HG02981 (cell line): ENCODE data around the gene ACTN1.

ENCODE experiments used
- ATAC-seq: cut with Tn5 transposase; IDR thresholded peaks from one replicate; pipeline ENCODE4 v1.9.1; 2021; ENCODE audit warnings: mild to moderate bottlenecking, moderate library complexity; ENCODE audit not compliant: unreplicated experiment

The ACTN1 gene

GRCh38 chr14:68892961-68893360 is 86.1 kb downstream of the ACTN1 start:
- ATAC-seq: no peak

GRCh38 chr14:68891851-68892660 is 87.0 kb downstream of the ACTN1 start:
- no peak for ATAC-seq

- no peak for ATAC-seq
Observed at GRCh38 chr14:68890173-68890931, 88.8 kb downstream of the ACTN1 start.

GRCh38 chr14:68888883-68889282 is 90.2 kb downstream of the ACTN1 start:
- ATAC-seq: no peak

DNA sequence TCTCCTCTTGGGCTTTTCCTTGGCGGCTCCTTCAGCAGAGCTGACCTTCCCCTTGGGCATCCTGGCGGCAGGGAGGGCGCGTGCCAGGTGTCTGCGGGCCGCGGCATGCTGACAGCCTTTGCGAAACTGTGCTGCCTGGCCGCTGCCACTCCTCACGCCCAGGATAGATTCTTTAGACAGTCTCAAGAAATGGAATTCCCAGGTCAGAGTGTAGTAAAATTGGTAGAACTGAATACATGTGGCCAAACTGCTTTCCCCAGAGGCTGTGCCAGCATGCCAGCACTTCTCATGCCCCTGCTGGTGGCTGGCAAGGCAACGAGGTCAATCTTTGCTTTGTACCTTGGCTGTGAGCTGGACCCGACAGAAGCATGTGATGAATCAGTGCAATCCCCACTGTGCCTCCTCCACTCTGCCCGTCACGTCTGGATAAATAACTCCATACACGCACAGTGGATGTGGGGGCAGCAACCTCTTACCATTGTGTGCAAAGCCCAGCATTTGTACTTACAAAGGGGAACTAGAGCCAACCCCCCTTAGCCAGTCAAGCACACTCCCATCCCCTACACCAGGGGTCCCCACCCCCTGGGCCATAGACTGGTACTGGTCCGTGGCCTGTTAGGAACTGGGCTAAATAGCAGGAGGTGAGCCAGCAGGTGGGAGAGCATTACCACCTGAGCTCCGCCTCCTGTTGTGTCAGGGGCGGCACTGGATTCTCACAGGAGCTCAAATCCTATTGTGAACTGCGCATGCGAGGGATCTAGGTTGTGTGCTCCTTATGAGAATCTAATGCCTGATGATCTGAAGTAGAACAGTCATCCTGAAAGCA is 90.9 kb downstream of the ACTN1 start:
- ATAC-seq: no peak

DNA sequence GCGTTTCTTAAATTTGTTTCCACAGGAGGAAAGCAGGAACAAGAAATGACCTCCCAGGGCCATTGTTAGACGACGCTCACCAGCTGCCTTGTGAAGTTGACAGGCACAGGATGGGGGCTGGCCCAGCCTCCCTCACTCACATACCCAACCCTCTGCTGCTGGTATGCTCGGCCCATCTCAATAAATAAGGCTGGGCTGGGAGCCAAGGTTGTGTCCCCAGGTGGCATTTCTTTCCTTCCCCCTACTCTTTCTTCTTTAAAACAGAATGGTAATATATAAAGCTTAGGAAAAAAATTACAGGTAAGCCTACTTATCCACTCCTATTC is 93.0 kb downstream of the ACTN1 start:
- ATAC-seq: no peak

GRCh38 chr14:68885226-68886108 is 93.6 kb downstream of the ACTN1 start:
- no peak for ATAC-seq

- ATAC-seq: no peak
Observed at GRCh38 chr14:68884031-68885030, 94.8 kb downstream of the ACTN1 start.

- no peak for ATAC-seq
Observed at GRCh38 chr14:68882235-68882634, 96.9 kb downstream of the ACTN1 start.

- no peak for ATAC-seq
Observed at GRCh38 chr14:68881396-68881795, 97.7 kb downstream of the ACTN1 start.

GRCh38 chr14:68880581-68881105 is 98.5 kb downstream of the ACTN1 start:
- no peak for ATAC-seq

DNA sequence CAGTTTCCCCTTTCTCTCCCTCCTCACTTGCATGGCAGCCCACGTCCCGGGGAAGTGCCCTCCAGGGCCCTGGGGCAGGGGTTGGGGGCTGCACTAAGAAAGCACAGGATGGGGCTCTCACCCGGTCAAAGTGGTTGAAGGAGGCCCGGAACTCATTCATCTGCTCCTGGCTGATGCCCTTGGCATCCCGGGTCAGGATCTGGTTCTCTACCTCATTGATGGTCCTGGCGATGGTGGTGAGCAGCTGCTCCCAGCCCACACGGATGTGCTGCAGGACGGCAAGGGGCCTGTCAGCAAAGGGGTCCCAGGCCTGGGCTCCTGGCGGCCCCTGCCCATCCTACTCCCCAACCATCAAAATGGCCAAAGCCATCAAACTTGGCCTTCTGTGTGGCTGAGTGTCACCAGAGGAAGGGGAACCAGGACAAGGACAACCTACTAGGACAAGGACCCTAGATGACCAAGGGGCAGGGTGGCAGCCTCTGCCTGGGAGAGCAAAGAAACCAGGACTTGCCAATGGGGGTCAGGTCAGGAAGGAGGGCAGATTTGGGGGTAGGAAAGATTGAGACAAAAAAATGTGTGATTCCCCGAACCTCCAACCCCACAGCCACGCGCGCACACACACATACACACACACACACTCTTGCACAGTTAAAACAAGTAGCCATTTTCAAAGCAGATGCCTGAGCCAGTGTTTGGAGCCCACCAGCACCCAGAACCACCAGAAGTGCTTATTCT is 99.1 kb downstream of the ACTN1 start:
- ATAC-seq: no peak

GRCh38 chr14:68879321-68879781 is 99.8 kb downstream of the ACTN1 start:
- no peak for ATAC-seq

- ATAC-seq: no peak
Observed at GRCh38 chr14:68878908-68879307, 100.2 kb downstream of the ACTN1 start.

DNA sequence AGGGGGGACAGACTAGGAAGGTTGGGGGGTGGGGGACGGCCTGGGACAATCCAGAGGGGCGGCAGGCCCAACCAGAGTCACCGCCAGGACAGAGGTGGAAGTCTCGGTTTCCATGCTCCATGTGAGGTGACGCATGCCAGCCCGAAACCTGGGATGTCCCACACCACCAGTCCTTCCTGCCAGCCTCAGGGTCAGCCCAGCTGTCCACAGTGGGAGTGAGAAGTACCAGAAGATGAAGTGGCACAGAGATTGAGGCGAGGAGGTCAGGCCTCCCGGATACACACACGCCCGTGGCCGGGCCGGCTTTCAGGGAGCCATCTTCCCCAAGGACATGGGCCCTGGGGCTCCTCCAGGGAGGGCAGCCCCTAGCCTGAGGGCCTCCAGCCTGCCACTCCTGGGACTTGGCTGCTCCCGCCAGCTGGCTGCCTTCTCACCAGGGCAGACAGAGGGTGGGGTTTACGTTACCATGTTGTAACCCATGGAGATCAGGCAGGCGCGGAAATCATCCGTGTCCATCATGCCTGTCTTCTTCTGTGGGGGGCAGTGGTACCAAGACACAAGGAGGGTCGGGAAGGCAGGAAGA is 101.0 kb downstream of the ACTN1 start:
- no peak for ATAC-seq

DNA sequence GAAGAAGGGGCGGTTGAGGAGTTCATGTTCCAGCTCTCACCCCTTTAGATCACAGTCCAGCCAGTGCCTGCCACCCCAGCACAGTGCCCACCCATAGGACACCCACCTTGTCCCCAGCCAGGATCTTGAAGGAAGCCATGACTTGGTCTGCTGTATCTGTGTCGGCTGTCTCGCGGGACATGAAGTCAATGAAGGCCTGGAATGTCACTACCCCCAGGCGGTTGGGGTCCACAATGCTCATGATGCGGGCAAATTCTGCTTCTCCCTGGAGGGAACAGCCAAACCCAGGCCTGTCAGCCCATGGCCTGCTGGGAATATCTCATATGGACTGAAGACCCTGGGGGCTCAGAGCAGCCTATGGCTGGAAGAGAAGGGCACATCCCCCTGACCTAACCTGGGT is 102.1 kb downstream of the ACTN1 start:
- ATAC-seq: no peak

- ATAC-seq: no peak
Observed at GRCh38 chr14:68874746-68875155, 104.4 kb downstream of the ACTN1 start.

DNA sequence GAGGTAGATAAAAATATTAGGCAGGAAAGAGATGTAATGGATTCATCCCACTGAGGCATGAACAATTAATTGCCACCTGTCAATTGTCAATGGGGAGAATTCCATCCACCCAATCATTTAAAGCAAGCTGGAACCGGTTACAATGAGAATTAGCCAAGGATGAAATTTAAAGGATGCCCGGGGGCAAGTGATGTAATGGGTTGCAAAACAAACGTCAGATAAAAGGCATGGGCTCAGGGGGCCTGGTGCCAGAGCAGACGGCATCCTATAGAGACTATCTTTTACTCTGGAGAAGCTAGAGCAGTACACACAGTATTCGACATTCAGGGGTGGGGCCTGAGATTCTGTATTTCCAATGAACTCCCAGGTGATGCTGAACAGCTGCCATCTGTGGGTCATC is 105.7 kb downstream of the ACTN1 start:
- ATAC-seq: no peak
